ENCODE data around the gene ATP6V1G3. TPM values are rescaled to one million over a fixed set of nuclear protein-coding genes. Genes with fewer than 3 reads are reported as not detected.

Gene ATP6V1G3
- total and polyA plus RNA-seq, 4 donors, result not detected

GRCh38 chr1:198499588-198499987 lies 40.9 kb downstream of the ATP6V1G3 start:
- no peak for DNase-seq (ENCODE audit: low read depth in 4 of 6, low spot score in 6 of 6)
- H3K9me3 ChIP-seq (ENCODE audit: control insufficient read depth, insufficient read depth, low read length), result peaks cover 2% of the 10 kb centered on the region
- H3K4me3 ChIP-seq (ENCODE audit: low read depth, low read length), result no peak overlapping the region
- H3K27me3 ChIP-seq (ENCODE audit: control insufficient read depth, insufficient read depth, low read length), result no peaks in the 10 kb centered on the region
- WGBS (ENCODE audit: insufficient coverage), result no CpG with 5 or more reads among the region's 1 CpG
- no peak overlapping the region for H3K27ac ChIP-seq (ENCODE audit: low read depth, low read length)
- no peaks in the 10 kb centered on the region for H3K4me1 ChIP-seq (ENCODE audit: control insufficient read depth, insufficient read depth, low read length)
- no peaks in the 10 kb centered on the region for H3K36me3 ChIP-seq (ENCODE audit: control insufficient read depth, insufficient read depth, low read length)

- Histone ChIP-seq H3K9me3 (ENCODE audit: control insufficient read depth, insufficient read depth, low read length) (peaks cover 2% of the 10 kb centered on the region), H3K4me3 (ENCODE audit: low read depth, low read length) (no peak overlapping the region), H3K4me1 (ENCODE audit: control insufficient read depth, insufficient read depth, low read length) (no peaks in the 10 kb centered on the region), H3K36me3 (ENCODE audit: control insufficient read depth, insufficient read depth, low read length) (no peaks in the 10 kb centered on the region), H3K27me3 (ENCODE audit: control insufficient read depth, insufficient read depth, low read length) (no peaks in the 10 kb centered on the region), H3K27ac (ENCODE audit: low read depth, low read length) (no peak overlapping the region)
- WGBS (ENCODE audit: insufficient coverage), result no CpG with 5 or more reads among the region's 1 CpG
- no peak for DNase-seq (ENCODE audit: low read depth in 4 of 6, low spot score in 6 of 6)
Observed at GRCh38 chr1:198498881-198499280, 41.6 kb downstream of the ATP6V1G3 start.

GRCh38 chr1:198498103-198498385 lies 42.4 kb downstream of the ATP6V1G3 start:
- no peaks in the 10 kb centered on the region for H3K27me3 ChIP-seq (ENCODE audit: control insufficient read depth, insufficient read depth, low read length)
- no peak for DNase-seq (ENCODE audit: low read depth in 4 of 6, low spot score in 6 of 6)
- H3K4me3 ChIP-seq (ENCODE audit: low read depth, low read length), result no peak overlapping the region
- H3K36me3 ChIP-seq (ENCODE audit: control insufficient read depth, insufficient read depth, low read length), result no peaks in the 10 kb centered on the region
- H3K9me3 ChIP-seq (ENCODE audit: control insufficient read depth, insufficient read depth, low read length), result no peaks in the 10 kb centered on the region
- 80% methylated on average over 1 of the region's 1 CpG for WGBS (ENCODE audit: insufficient coverage)
- H3K27ac ChIP-seq (ENCODE audit: low read depth, low read length), result no peak overlapping the region
- no peaks in the 10 kb centered on the region for H3K4me1 ChIP-seq (ENCODE audit: control insufficient read depth, insufficient read depth, low read length)

GRCh38 chr1:198497326-198498102 lies 43.0 kb downstream of the ATP6V1G3 start:
- Histone ChIP-seq H3K9me3 (ENCODE audit: control insufficient read depth, insufficient read depth, low read length) (no peaks in the 10 kb centered on the region), H3K4me3 (ENCODE audit: low read depth, low read length) (no peak overlapping the region), H3K27ac (ENCODE audit: low read depth, low read length) (no peak overlapping the region), H3K27me3 (ENCODE audit: control insufficient read depth, insufficient read depth, low read length) (no peaks in the 10 kb centered on the region), H3K4me1 (ENCODE audit: control insufficient read depth, insufficient read depth, low read length) (no peaks in the 10 kb centered on the region), H3K36me3 (ENCODE audit: control insufficient read depth, insufficient read depth, low read length) (no peaks in the 10 kb centered on the region)
- WGBS (ENCODE audit: insufficient coverage), result 100% methylated on average over 1 of the region's 3 CpGs
- no peak for DNase-seq (ENCODE audit: low read depth in 4 of 6, low spot score in 6 of 6)

- WGBS (ENCODE audit: insufficient coverage), result 97% methylated on average over 4 of the region's 6 CpGs
- no peaks in the 10 kb centered on the region for H3K36me3 ChIP-seq (ENCODE audit: control insufficient read depth, insufficient read depth, low read length)
- H3K27ac ChIP-seq (ENCODE audit: low read depth, low read length), result no peak overlapping the region
Observed at GRCh38 chr1:198496216-198497143, 44.0 kb downstream of the ATP6V1G3 start.

GRCh38 chr1:198495631-198496030 lies 44.8 kb downstream of the ATP6V1G3 start:
- Histone ChIP-seq H3K9me3 (ENCODE audit: control insufficient read depth, insufficient read depth, low read length) (no peaks in the 10 kb centered on the region), H3K4me1 (ENCODE audit: control insufficient read depth, insufficient read depth, low read length) (no peaks in the 10 kb centered on the region), H3K4me3 (ENCODE audit: low read depth, low read length) (no peak overlapping the region), H3K27ac (ENCODE audit: low read depth, low read length) (no peak overlapping the region), H3K27me3 (ENCODE audit: control insufficient read depth, insufficient read depth, low read length) (no peaks in the 10 kb centered on the region), H3K36me3 (ENCODE audit: control insufficient read depth, insufficient read depth, low read length) (no peaks in the 10 kb centered on the region)
- no peak for DNase-seq (ENCODE audit: low read depth in 4 of 6, low spot score in 6 of 6)
- 47% methylated on average over 2 of the region's 3 CpGs for WGBS (ENCODE audit: insufficient coverage)

More at GRCh38 chr1:198496216-198497143, 44.0 kb downstream of the ATP6V1G3 start:
- Histone ChIP-seq H3K4me1 (ENCODE audit: control insufficient read depth, insufficient read depth, low read length) (no peaks in the 10 kb centered on the region), H3K27me3 (ENCODE audit: control insufficient read depth, insufficient read depth, low read length) (no peaks in the 10 kb centered on the region), H3K9me3 (ENCODE audit: control insufficient read depth, insufficient read depth, low read length) (no peaks in the 10 kb centered on the region), H3K4me3 (ENCODE audit: low read depth, low read length) (no peak overlapping the region)
- DNase-seq (ENCODE audit: low read depth in 4 of 6, low spot score in 6 of 6), result no peak

- 99% methylated on average over 12 of the region's 13 CpGs for WGBS (ENCODE audit: insufficient coverage)
- H3K4me1 ChIP-seq (ENCODE audit: control insufficient read depth, insufficient read depth, low read length), result no peaks in the 10 kb centered on the region
- DNase-seq (ENCODE audit: low read depth in 4 of 6, low spot score in 6 of 6), result no peak
Observed at GRCh38 chr1:198494658-198495103, 45.8 kb downstream of the ATP6V1G3 start.

GRCh38 chr1:198494139-198494538 lies 46.3 kb downstream of the ATP6V1G3 start:
- Histone ChIP-seq H3K4me3 (ENCODE audit: low read depth, low read length) (no peak overlapping the region), H3K4me1 (ENCODE audit: control insufficient read depth, insufficient read depth, low read length) (no peaks in the 10 kb centered on the region), H3K9me3 (ENCODE audit: control insufficient read depth, insufficient read depth, low read length) (no peaks in the 10 kb centered on the region), H3K27ac (ENCODE audit: low read depth, low read length) (no peak overlapping the region), H3K36me3 (ENCODE audit: control insufficient read depth, insufficient read depth, low read length) (no peaks in the 10 kb centered on the region), H3K27me3 (ENCODE audit: control insufficient read depth, insufficient read depth, low read length) (no peaks in the 10 kb centered on the region)
- DNase-seq (ENCODE audit: low read depth in 4 of 6, low spot score in 6 of 6), result no peak
- 95% methylated on average over 5 of the region's 5 CpGs for WGBS (ENCODE audit: insufficient coverage)

More at GRCh38 chr1:198494658-198495103, 45.8 kb downstream of the ATP6V1G3 start:
- no peaks in the 10 kb centered on the region for H3K36me3 ChIP-seq (ENCODE audit: control insufficient read depth, insufficient read depth, low read length)
- H3K9me3 ChIP-seq (ENCODE audit: control insufficient read depth, insufficient read depth, low read length), result no peaks in the 10 kb centered on the region
- H3K27me3 ChIP-seq (ENCODE audit: control insufficient read depth, insufficient read depth, low read length), result no peaks in the 10 kb centered on the region
- H3K4me3 ChIP-seq (ENCODE audit: low read depth, low read length), result no peak overlapping the region
- no peak overlapping the region for H3K27ac ChIP-seq (ENCODE audit: low read depth, low read length)

GRCh38 chr1:198493329-198493728 lies 47.2 kb downstream of the ATP6V1G3 start:
- Histone ChIP-seq H3K36me3 (ENCODE audit: control insufficient read depth, insufficient read depth, low read length) (no peaks in the 10 kb centered on the region), H3K27me3 (ENCODE audit: control insufficient read depth, insufficient read depth, low read length) (no peaks in the 10 kb centered on the region), H3K4me1 (ENCODE audit: control insufficient read depth, insufficient read depth, low read length) (no peaks in the 10 kb centered on the region), H3K4me3 (ENCODE audit: low read depth, low read length) (no peak overlapping the region), H3K27ac (ENCODE audit: low read depth, low read length) (no peak overlapping the region), H3K9me3 (ENCODE audit: control insufficient read depth, insufficient read depth, low read length) (no peaks in the 10 kb centered on the region)
- WGBS (ENCODE audit: insufficient coverage), result 98% methylated on average over 10 of the region's 10 CpGs
- DNase-seq (ENCODE audit: low read depth in 4 of 6, low spot score in 6 of 6), result no peak

All from spinal cord (tissue), 10 donors.